GM18868 (cell line): ENCODE data around the gene COBL.

Experiments used
- ATAC-seq: cut with Tn5 transposase; IDR thresholded peaks from one replicate; pipeline ENCODE4 v1.9.1; 2021; ENCODE audit warnings: mild to moderate bottlenecking, moderate library complexity; ENCODE audit not compliant: unreplicated experiment

Gene COBL

GRCh38 chr7:50974240-50974639, 342.4 kb downstream of the COBL start:
- no peak for ATAC-seq

GRCh38 chr7:50973814-50974213, 342.8 kb downstream of the COBL start:
- no peak for ATAC-seq

DNA sequence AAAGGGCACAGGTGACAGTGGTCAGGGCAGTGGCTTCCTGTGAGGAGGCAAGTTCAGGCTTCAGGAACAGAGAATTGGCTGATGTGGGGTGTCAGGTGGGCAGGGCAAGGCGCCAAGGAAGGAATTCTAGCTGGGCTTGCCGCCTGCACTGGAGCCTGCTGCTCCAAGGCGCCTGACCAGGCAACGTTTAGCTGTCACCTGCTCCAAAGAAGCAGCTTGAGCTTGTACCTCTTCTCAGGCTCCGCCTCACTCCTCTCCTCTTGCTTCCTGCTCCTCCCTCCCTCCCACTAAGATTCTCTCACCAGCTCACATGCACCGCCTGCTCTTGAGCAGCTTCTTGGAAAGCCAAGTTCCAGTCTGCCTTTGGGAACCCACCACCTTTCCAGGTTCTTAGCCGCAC, 346.5 kb downstream of the COBL start:
- no peak for ATAC-seq
